ENCODE results near the gene OR2B2. TPM values are rescaled to one million over a fixed set of nuclear protein-coding genes. Genes with fewer than 3 reads are reported as not detected.

The OR2B2 gene
- polyA plus RNA-seq, 1 donor from 2014 or later = not detected

GRCh38 chr6:27864906-27865849 lies 47.0 kb downstream of the OR2B2 start:
- H3K4me2 ChIP-seq (ENCODE audit: low read length) = peak overlapping the region; percentile 97
- no peak for TF ChIP-seq TAF1 (IDR thresholded peaks at IDR 0.05; ENCODE audit: low read depth)
- peak; percentile 76 for TF ChIP-seq MXI1 (conservative IDR thresholded peaks at IDR 0.05; ENCODE audit: poor library complexity, severe bottlenecking)
- peak; percentile 51 for TF ChIP-seq POLR2AphosphoS5 (IDR thresholded peaks at IDR 0.05)
- peak overlapping the region; percentile 31 for H3K27ac ChIP-seq (ENCODE audit: low read length)
- no peaks in the 10 kb centered on the region for H3K9me2 ChIP-seq (ENCODE audit: insufficient read depth, low read length)
- H3K36me3 ChIP-seq (ENCODE audit: insufficient read depth, low read length) = no peaks in the 10 kb centered on the region
- H3K27me3 ChIP-seq (ENCODE audit: insufficient read depth, low read depth, low read length) = peaks cover 23% of the 10 kb centered on the region
- H3K4me3 ChIP-seq (ENCODE audit: low read length) = peak overlapping the region; percentile 81
- H3F3A ChIP-seq (ENCODE audit: insufficient read depth, low read length, poor library complexity, severe bottlenecking) = peaks cover 10% of the 10 kb centered on the region
- H3K9ac ChIP-seq (ENCODE audit: low read length) = peak overlapping the region; percentile 57
- H2AFZ ChIP-seq (ENCODE audit: low read depth, low read length) = no peak overlapping the region
- H4K20me1 ChIP-seq (ENCODE audit: insufficient read depth) = no peaks in the 10 kb centered on the region
- no peaks in the 10 kb centered on the region for H3K9me3 ChIP-seq (ENCODE audit: low read length)
- H3K79me2 ChIP-seq (replicated peaks; ENCODE audit: insufficient read depth, low read length) = no peaks in the 10 kb centered on the region

DNA sequence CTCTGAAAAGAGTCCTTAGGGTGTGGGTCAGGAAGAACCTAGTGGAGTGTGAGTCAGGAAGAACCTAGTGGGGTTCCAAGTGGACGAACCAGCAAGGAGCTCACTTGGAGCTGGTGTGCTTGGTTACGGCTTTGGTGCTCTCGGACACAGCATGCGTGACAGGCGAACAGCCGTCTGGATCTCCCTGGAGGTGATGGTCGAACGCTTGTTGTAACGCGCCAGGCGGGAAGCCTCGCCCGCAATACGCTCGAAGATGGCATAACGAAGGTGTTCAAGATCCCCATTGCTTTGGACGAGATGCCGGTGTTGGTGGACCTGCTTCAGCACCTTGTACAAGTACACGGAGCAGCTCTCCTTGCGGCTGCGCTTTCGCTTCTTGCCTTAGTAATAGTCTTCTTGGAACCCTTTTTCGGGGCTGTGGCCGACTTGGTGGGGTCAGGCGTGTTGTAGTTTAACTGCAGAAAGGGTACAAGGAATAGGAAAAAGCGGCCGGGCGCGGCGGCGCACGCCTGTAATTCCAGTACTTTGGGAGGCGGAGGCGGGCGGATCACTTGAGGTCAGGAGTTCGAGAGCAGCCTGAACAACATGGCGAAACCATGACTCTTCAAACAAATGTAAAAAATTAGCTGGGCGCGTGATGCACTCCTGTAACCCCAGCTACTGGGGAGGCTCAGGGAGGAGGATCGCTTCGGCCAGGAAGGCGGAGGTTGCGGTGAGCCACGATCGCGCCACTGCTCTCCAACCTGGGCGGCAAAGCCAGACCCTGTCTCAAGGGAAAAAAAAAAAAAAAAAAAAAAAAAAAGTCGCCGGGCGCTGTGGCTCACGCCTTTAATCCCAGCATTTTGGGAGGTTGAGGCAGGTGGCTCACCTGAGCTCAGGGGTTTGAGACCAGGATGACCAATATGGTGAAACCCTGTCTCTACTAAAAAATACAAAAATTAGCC lies 48.0 kb downstream of the OR2B2 start:
- Histone ChIP-seq H3K4me2 (ENCODE audit: low read length) (no peak overlapping the region), H3K9me3 (ENCODE audit: low read length) (no peaks in the 10 kb centered on the region), H3F3A (ENCODE audit: insufficient read depth, low read length, poor library complexity, severe bottlenecking) (peaks cover 10% of the 10 kb centered on the region), H3K27ac (ENCODE audit: low read length) (peak overlapping the region; percentile 31), H3K79me2 (replicated peaks; ENCODE audit: insufficient read depth, low read length) (no peaks in the 10 kb centered on the region), H3K9me2 (ENCODE audit: insufficient read depth, low read length) (no peaks in the 10 kb centered on the region), H4K20me1 (ENCODE audit: insufficient read depth) (no peaks in the 10 kb centered on the region), H3K4me3 (ENCODE audit: low read length) (peak overlapping the region; percentile 81), H3K27me3 (ENCODE audit: insufficient read depth, low read depth, low read length) (peaks cover 23% of the 10 kb centered on the region), H3K9ac (ENCODE audit: low read length) (no peak overlapping the region), H2AFZ (ENCODE audit: low read depth, low read length) (no peak overlapping the region), H3K36me3 (ENCODE audit: insufficient read depth, low read length) (no peaks in the 10 kb centered on the region)
- TF ChIP-seq RAD21 (conservative IDR thresholded peaks at IDR 0.05) (no peak), EZH2 (IDR thresholded peaks at IDR 0.05; ENCODE audit: borderline replicate concordance, insufficient read depth, low read length, poor library complexity, severe bottlenecking) (no peak), SMC3 (conservative IDR thresholded peaks at IDR 0.05; ENCODE audit: poor library complexity) (no peak), MXI1 (conservative IDR thresholded peaks at IDR 0.05; ENCODE audit: poor library complexity, severe bottlenecking) (no peak)

GRCh38 chr6:27862396-27863066 lies 49.7 kb downstream of the OR2B2 start:
- Histone ChIP-seq H3K9me2 (ENCODE audit: insufficient read depth, low read length) (no peaks in the 10 kb centered on the region), H3K36me3 (ENCODE audit: insufficient read depth, low read length) (no peaks in the 10 kb centered on the region), H4K20me1 (ENCODE audit: insufficient read depth) (no peaks in the 10 kb centered on the region), H2AFZ (ENCODE audit: low read depth, low read length) (no peak overlapping the region), H3K4me3 (ENCODE audit: low read length) (no peak overlapping the region), H3K27ac (ENCODE audit: low read length) (no peak overlapping the region), H3K79me2 (replicated peaks; ENCODE audit: insufficient read depth, low read length) (no peaks in the 10 kb centered on the region), H3F3A (ENCODE audit: insufficient read depth, low read length, poor library complexity, severe bottlenecking) (peaks cover 7% of the 10 kb centered on the region), H3K9ac (ENCODE audit: low read length) (no peak overlapping the region), H3K9me3 (ENCODE audit: low read length) (no peaks in the 10 kb centered on the region), H3K4me2 (ENCODE audit: low read length) (no peak overlapping the region), H3K27me3 (ENCODE audit: insufficient read depth, low read depth, low read length) (peaks cover 17% of the 10 kb centered on the region)
- TF ChIP-seq EZH2 (IDR thresholded peaks at IDR 0.05; ENCODE audit: borderline replicate concordance, insufficient read depth, low read length, poor library complexity, severe bottlenecking) (no peak), TAF1 (IDR thresholded peaks at IDR 0.05; ENCODE audit: low read depth) (no peak), REST (IDR thresholded peaks at IDR 0.05; ENCODE audit: borderline replicate concordance) (no peak), SMC3 (conservative IDR thresholded peaks at IDR 0.05; ENCODE audit: poor library complexity) (no peak), POLR2AphosphoS5 (IDR thresholded peaks at IDR 0.05) (no peak), EP300 (conservative IDR thresholded peaks at IDR 0.05; ENCODE audit: poor library complexity, severe bottlenecking) (no peak), MXI1 (conservative IDR thresholded peaks at IDR 0.05; ENCODE audit: poor library complexity, severe bottlenecking) (no peak), RAD21 (conservative IDR thresholded peaks at IDR 0.05) (no peak)
- TF ChIP-seq, protein P1, sequence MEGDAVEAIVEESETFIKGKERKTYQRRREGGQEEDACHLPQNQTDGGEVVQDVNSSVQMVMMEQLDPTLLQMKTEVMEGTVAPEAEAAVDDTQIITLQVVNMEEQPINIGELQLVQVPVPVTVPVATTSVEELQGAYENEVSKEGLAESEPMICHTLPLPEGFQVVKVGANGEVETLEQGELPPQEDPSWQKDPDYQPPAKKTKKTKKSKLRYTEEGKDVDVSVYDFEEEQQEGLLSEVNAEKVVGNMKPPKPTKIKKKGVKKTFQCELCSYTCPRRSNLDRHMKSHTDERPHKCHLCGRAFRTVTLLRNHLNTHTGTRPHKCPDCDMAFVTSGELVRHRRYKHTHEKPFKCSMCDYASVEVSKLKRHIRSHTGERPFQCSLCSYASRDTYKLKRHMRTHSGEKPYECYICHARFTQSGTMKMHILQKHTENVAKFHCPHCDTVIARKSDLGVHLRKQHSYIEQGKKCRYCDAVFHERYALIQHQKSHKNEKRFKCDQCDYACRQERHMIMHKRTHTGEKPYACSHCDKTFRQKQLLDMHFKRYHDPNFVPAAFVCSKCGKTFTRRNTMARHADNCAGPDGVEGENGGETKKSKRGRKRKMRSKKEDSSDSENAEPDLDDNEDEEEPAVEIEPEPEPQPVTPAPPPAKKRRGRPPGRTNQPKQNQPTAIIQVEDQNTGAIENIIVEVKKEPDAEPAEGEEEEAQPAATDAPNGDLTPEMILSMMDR (IDR thresholded peaks at IDR 0.05; ENCODE audit: poor library complexity, severe bottlenecking) = no peak

Data from neural cell (in vitro differentiated cells).